HG03520 (cell line): ENCODE measurements around the gene TUBA8.
"Not testable (repeated sequence)": the region's sequence is repeated elsewhere in the genome, so short reads cannot be mapped to it uniquely, and the experiment has no call there.

Source experiments
- ATAC-seq: cut with Tn5 transposase; IDR thresholded peaks from one replicate; pipeline ENCODE4 v1.9.1; 2021; ENCODE audit warnings: mild to moderate bottlenecking, moderate library complexity; ENCODE audit not compliant: unreplicated experiment

The TUBA8 gene

GRCh38 chr22:18104566-18104965 is 6.0 kb upstream of the TUBA8 start:
- no peak for ATAC-seq

GRCh38 chr22:18105981-18106380 is 4.6 kb upstream of the TUBA8 start:
- not testable (repeated sequence) for ATAC-seq

GRCh38 chr22:18106550-18107341 is 3.9 kb upstream of the TUBA8 start:
- not testable (repeated sequence) for ATAC-seq

GRCh38 chr22:18108187-18108586 is 2.4 kb upstream of the TUBA8 start:
- no peak for ATAC-seq

- no peak for ATAC-seq
These were observed 1.0 kb upstream of the TUBA8 start for GRCh38 chr22:18109410-18110193.

DNA sequence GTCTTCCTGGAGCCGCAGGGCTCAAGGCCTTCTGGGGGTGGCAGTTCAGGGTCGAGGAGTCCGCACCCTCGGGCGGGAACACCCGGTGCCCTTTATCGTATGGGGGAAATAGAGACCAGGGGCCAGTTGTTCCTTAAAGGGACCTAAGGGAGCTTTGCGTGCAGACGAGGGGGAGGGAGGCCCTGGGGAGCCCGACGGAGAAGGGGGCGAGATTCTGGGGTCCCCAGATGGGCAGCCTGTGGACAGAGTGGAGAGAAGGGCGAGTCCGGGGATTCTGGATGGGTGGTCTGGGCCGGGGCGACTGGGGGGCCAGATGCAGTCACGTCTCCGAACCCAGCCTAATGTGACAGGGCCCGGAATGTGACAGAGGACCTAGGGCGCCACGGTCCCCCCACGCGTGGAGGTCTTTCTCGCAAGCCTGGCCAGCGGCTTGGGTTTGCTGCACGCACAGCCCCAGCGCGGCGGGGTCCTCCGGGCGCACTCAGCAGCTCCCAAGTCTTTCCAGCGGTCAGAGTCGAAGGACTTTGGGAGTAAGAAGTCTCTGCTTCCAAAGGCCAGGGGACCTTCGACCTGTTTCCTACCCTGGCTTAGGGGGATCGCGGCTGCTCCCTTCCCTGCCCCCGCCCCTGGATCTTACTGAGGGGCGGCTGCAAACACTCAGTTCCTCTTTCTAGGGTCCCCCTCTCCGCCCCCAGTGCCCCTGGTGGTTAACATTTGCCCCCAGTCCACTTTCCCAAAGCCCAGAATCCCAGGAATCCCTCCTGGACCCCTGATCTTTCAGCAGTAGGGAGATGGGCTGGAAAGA is 547 bp downstream of the TUBA8 start:
- no peak for ATAC-seq

- no peak for ATAC-seq
These were observed 1.2 kb downstream of the TUBA8 start for GRCh38 chr22:18111759-18112330.

DNA sequence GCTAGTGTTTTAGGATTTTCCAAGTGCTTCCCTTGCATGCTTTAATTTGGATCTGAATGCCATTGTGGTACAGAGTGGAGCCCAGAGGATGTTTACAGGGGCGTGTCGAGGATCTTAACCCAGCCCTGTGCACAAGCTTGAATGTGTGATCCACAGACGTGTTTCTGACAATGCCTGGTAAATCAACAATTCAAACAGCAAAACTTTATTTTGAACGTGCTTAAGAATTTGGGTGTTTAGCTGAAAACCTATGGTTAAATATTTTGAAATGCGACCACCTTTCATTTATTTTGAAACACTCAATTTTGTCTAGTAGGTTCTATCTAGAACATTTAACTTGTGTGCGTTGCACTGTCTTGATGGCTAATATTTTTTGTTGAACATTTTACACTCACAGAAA is 1.8 kb downstream of the TUBA8 start:
- no peak for ATAC-seq

DNA sequence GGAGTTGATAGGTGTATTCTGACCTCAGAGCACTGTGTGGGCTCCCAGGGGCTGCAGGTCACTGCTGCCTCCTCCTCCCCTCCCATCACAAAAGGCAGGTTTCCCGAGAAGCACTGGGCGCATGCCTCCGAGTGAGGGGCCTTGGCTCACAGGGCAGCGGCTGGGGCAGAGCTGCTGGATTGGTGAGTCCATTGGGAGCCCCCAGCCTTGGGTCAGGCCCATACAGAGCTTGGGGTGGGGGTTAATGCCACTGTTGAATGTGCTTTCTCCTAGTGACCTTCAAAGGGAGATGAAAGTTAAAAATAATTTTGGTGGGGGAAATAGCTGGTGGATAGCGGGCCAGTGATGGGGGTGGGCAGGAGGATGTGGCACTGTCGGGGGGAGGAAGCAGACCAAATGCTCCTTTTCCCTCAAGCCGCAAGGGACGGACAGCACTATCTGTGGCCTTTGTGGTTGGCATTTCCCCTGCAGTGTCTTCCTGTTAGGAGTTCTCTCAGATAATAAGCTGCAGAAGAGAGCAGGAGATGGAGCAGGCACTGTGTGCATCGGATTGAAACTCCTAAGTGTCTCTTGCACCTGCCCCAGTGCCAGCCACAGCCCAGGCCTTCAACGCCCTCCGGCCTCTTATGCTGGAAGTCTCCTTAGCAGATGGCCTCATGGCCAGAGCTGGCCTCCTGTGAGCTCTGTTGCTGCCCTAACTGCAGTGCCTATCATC is 3.2 kb downstream of the TUBA8 start:
- no peak for ATAC-seq

DNA sequence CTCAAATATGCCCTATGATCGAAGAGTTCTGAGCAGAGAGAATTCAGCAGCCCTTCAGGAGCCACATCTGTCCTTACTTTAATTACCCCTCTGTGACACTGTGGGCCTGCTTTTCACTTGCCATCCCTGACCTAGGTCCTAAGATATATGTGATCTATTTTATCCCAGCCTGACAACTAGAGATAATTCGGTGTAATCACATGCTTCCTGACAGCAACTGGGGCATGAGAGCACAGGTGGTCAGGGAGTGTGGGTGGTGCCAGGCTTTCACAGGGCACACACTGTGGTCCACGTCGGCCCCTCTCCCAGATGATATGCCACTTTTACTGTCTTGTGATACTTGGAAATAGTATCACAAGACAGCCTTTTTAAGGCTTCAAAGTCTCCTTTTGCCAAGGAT is 3.9 kb downstream of the TUBA8 start:
- ATAC-seq, result no peak

DNA sequence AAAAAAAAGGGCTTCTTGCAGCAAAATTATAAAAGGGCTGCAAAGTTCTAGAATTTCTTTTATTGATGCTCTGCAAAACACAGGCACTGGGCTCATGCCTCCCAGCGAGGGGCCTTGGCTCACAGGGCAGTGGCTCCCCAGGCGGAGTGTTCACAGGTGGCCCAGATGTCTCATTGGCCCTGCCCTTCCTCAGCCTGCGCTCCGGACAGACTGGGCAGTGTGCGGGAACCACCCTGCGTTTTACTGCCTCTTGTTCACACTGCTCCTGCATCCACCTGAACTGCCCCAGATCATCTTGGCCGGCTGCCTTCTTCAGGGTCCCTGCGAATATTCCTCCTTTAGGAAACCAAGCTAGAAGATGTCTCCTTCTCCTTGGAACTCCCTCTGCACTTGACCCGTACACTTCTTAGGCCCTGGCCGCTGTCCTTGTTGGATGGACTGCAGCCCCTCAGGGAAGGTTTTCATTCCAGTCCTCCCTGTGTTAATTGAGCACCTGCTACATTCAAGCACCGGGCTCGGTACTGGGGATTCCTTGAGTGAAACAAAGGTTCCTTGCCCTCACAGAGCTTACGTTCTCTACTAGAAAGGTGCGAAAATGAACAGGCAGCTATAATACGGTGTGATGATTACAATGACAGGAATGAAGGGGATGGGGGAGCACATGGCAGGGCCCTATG is 4.5 kb downstream of the TUBA8 start:
- ATAC-seq, result no peak

- no peak for ATAC-seq
These were observed 5.3 kb downstream of the TUBA8 start for GRCh38 chr22:18115906-18116371.

DNA sequence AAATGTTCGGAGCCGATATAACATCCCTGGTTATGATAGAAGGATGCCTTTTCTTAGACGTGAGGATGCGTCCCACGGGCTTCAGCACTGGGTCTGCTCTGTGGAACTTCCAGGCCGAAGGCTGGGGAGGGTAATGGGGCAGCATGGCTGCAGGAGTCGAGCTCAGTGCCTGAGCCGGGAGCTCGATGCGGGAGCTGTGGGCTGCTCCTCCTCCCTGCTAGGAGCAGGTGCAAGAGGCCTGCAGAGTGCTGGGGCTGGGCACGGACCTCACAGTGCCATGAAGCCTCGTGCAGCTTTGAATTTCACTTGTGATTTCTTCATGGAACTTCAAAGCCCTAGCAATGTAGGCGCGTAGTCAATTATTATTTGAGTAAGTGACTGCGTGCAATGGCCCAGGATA is 6.0 kb downstream of the TUBA8 start:
- ATAC-seq, result no peak

DNA sequence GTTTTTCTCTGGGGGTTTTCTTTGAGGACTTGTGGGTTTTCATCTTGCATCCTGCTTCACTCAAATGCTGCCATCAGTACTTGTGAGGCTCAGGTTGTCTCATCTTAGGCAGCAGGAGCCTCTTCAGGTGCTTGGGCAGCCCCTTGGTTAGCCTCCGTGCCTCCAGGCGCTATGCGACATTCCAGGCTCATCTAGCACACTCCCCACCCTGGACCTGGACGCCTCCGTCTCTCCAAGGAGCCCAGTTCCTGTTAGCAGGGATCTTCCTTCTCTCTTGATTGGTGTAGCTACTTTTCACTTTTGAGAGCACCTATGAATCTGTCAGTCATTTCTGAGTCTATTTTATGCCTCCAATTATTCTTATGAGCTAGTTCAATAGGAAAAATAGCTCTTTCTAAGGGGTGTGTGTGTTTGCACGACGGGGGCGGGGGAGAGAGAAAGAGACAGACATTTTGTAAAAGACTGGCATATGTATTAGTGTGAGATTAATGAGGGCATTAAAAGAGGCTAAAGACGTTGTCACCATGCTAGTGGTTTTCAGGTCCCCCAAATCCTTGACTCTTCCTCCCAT is 7.8 kb downstream of the TUBA8 start:
- no peak for ATAC-seq

DNA sequence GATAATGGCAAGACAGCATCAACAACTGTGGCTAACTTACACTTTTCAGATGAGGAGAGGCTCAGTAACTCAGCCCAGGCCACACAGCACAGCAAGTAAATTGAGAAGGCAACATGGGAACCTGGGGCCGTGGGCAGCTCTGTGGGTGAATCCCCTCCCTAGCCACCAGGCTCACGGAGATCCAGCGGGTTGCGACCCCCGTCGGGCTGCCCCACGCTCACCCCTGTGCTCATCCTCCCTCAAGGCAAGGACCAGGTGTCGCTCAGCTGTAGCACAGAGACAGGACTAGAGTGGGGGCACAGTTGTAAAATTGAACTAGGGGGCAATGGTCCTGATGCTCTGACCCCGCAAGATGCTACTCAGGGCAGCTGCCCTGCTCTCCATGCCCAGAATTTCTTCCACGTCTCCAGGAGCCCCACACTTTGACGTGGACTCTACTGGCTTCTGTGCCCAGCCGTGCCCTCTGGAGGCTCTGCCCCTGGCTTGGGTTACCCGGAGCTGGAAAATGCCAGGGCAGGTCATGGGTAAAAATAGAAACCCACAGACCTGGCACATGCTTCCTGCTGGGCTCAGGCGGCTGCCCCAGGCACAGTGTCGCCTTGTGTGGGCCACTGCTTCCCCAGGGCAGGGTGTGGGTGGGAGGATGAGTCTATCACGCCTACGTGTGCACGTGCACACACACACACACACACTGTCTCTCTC is 9.0 kb downstream of the TUBA8 start:
- no peak for ATAC-seq

GRCh38 chr22:18120857-18121256 is 10.2 kb downstream of the TUBA8 start:
- ATAC-seq, result no peak

- ATAC-seq, result no peak
These were observed 10.9 kb downstream of the TUBA8 start for GRCh38 chr22:18121506-18121905.

- ATAC-seq, result no peak
These were observed 11.4 kb downstream of the TUBA8 start for GRCh38 chr22:18121954-18122554.
